ENCODE data around the gene SIX3. TPM values are rescaled to one million over a fixed set of nuclear protein-coding genes. Genes with fewer than 3 reads are reported as not detected.

The SIX3 gene
- polyA plus RNA-seq, 1 donor: not detected

- H3K27ac ChIP-seq (ENCODE audit: low read length): no peak overlapping the region
- H3K4me1 ChIP-seq (ENCODE audit: control insufficient read depth, insufficient read depth, low read length): no peaks in the 10 kb centered on the region
- H3K4me3 ChIP-seq (ENCODE audit: low read length): no peak overlapping the region
- H3K27me3 ChIP-seq (ENCODE audit: control insufficient read depth, insufficient read depth, low read length): peaks cover 73% of the 10 kb centered on the region
- no peaks in the 10 kb centered on the region for H3K36me3 ChIP-seq (ENCODE audit: control insufficient read depth, insufficient read depth, low read length)
- WGBS (ENCODE audit: insufficient coverage, low lambda C conversion rate): 70% methylated on average over 3 of the region's 4 CpGs
- no peaks in the 10 kb centered on the region for H3K9me3 ChIP-seq (ENCODE audit: control insufficient read depth, low read depth, low read length)
- no peak for DNase-seq
These were observed 23.3 kb upstream of the SIX3 start for GRCh38 chr2:44918095-44918775.

GRCh38 chr2:44920751-44921150 lies 20.8 kb upstream of the SIX3 start:
- no peaks in the 10 kb centered on the region for H3K4me1 ChIP-seq (ENCODE audit: control insufficient read depth, insufficient read depth, low read length)
- WGBS (ENCODE audit: insufficient coverage, low lambda C conversion rate): no CpG with 5 or more reads among the region's 2 CpGs

GRCh38 chr2:44922776-44923175 lies 18.7 kb upstream of the SIX3 start:
- Histone ChIP-seq H3K4me1 (ENCODE audit: control insufficient read depth, insufficient read depth, low read length) (no peaks in the 10 kb centered on the region), H3K27ac (ENCODE audit: low read length) (no peak overlapping the region), H3K27me3 (ENCODE audit: control insufficient read depth, insufficient read depth, low read length) (peaks cover 90% of the 10 kb centered on the region), H3K4me3 (ENCODE audit: low read length) (no peak overlapping the region), H3K9me3 (ENCODE audit: control insufficient read depth, low read depth, low read length) (no peaks in the 10 kb centered on the region), H3K36me3 (ENCODE audit: control insufficient read depth, insufficient read depth, low read length) (no peaks in the 10 kb centered on the region)
- WGBS (ENCODE audit: insufficient coverage, low lambda C conversion rate): 100% methylated on average over 1 of the region's 6 CpGs
- no peak for DNase-seq

More at GRCh38 chr2:44920751-44921150, 20.8 kb upstream of the SIX3 start:
- no peaks in the 10 kb centered on the region for H3K36me3 ChIP-seq (ENCODE audit: control insufficient read depth, insufficient read depth, low read length)
- DNase-seq: no peak
- H3K9me3 ChIP-seq (ENCODE audit: control insufficient read depth, low read depth, low read length): no peaks in the 10 kb centered on the region
- peaks cover 86% of the 10 kb centered on the region for H3K27me3 ChIP-seq (ENCODE audit: control insufficient read depth, insufficient read depth, low read length)
- H3K4me3 ChIP-seq (ENCODE audit: low read length): no peak overlapping the region
- no peak overlapping the region for H3K27ac ChIP-seq (ENCODE audit: low read length)

- no peak overlapping the region for H3K27ac ChIP-seq (ENCODE audit: low read length)
- peaks cover 95% of the 10 kb centered on the region for H3K27me3 ChIP-seq (ENCODE audit: control insufficient read depth, insufficient read depth, low read length)
- no peak for DNase-seq
- WGBS (ENCODE audit: insufficient coverage, low lambda C conversion rate): no CpG with 5 or more reads among the region's 4 CpGs
- H3K36me3 ChIP-seq (ENCODE audit: control insufficient read depth, insufficient read depth, low read length): no peaks in the 10 kb centered on the region
- peaks cover 3% of the 10 kb centered on the region for H3K9me3 ChIP-seq (ENCODE audit: control insufficient read depth, low read depth, low read length)
- no peak overlapping the region for H3K4me3 ChIP-seq (ENCODE audit: low read length)
- H3K4me1 ChIP-seq (ENCODE audit: control insufficient read depth, insufficient read depth, low read length): no peaks in the 10 kb centered on the region
These were observed 15.9 kb upstream of the SIX3 start for GRCh38 chr2:44925561-44926136.

GRCh38 chr2:44926957-44927356 lies 14.5 kb upstream of the SIX3 start:
- H3K36me3 ChIP-seq (ENCODE audit: control insufficient read depth, insufficient read depth, low read length): no peaks in the 10 kb centered on the region
- peaks cover 3% of the 10 kb centered on the region for H3K9me3 ChIP-seq (ENCODE audit: control insufficient read depth, low read depth, low read length)
- H3K4me1 ChIP-seq (ENCODE audit: control insufficient read depth, insufficient read depth, low read length): no peaks in the 10 kb centered on the region
- no peak for DNase-seq
- WGBS (ENCODE audit: insufficient coverage, low lambda C conversion rate): 0% methylated on average over 1 of the region's 9 CpGs
- H3K27ac ChIP-seq (ENCODE audit: low read length): no peak overlapping the region
- peaks cover 96% of the 10 kb centered on the region for H3K27me3 ChIP-seq (ENCODE audit: control insufficient read depth, insufficient read depth, low read length)
- H3K4me3 ChIP-seq (ENCODE audit: low read length): no peak overlapping the region

- WGBS (ENCODE audit: insufficient coverage, low lambda C conversion rate): no CpG with 5 or more reads among the region's 36 CpGs
- Histone ChIP-seq H3K27ac (ENCODE audit: low read length) (no peak overlapping the region), H3K27me3 (ENCODE audit: control insufficient read depth, insufficient read depth, low read length) (peaks cover 96% of the 10 kb centered on the region), H3K9me3 (ENCODE audit: control insufficient read depth, low read depth, low read length) (peaks cover 3% of the 10 kb centered on the region), H3K36me3 (ENCODE audit: control insufficient read depth, insufficient read depth, low read length) (no peaks in the 10 kb centered on the region), H3K4me3 (ENCODE audit: low read length) (no peak overlapping the region), H3K4me1 (ENCODE audit: control insufficient read depth, insufficient read depth, low read length) (no peaks in the 10 kb centered on the region)
- DNase-seq: no peak
These were observed 13.5 kb upstream of the SIX3 start for GRCh38 chr2:44927985-44928482.

GRCh38 chr2:44928483-44929158 lies 12.9 kb upstream of the SIX3 start:
- no peak overlapping the region for H3K4me3 ChIP-seq (ENCODE audit: low read length)
- 0% methylated on average over 1 of the region's 62 CpGs for WGBS (ENCODE audit: insufficient coverage, low lambda C conversion rate)
- H3K27me3 ChIP-seq (ENCODE audit: control insufficient read depth, insufficient read depth, low read length): peaks cover 96% of the 10 kb centered on the region
- H3K4me1 ChIP-seq (ENCODE audit: control insufficient read depth, insufficient read depth, low read length): no peaks in the 10 kb centered on the region
- peaks cover 3% of the 10 kb centered on the region for H3K9me3 ChIP-seq (ENCODE audit: control insufficient read depth, low read depth, low read length)
- no peak for DNase-seq
- H3K36me3 ChIP-seq (ENCODE audit: control insufficient read depth, insufficient read depth, low read length): no peaks in the 10 kb centered on the region
- H3K27ac ChIP-seq (ENCODE audit: low read length): no peak overlapping the region

- WGBS (ENCODE audit: insufficient coverage, low lambda C conversion rate): no CpG with 5 or more reads among the region's 66 CpGs
- DNase-seq: no peak
These were observed 12.3 kb upstream of the SIX3 start for GRCh38 chr2:44929159-44929734.

GRCh38 chr2:44929735-44930273 lies 11.7 kb upstream of the SIX3 start:
- H3K36me3 ChIP-seq (ENCODE audit: control insufficient read depth, insufficient read depth, low read length): no peaks in the 10 kb centered on the region
- no peak overlapping the region for H3K27ac ChIP-seq (ENCODE audit: low read length)
- no peak overlapping the region for H3K4me3 ChIP-seq (ENCODE audit: low read length)
- no CpG with 5 or more reads among the region's 32 CpGs for WGBS (ENCODE audit: insufficient coverage, low lambda C conversion rate)
- peaks cover 3% of the 10 kb centered on the region for H3K9me3 ChIP-seq (ENCODE audit: control insufficient read depth, low read depth, low read length)
- H3K4me1 ChIP-seq (ENCODE audit: control insufficient read depth, insufficient read depth, low read length): peaks cover under 1% of the 10 kb centered on the region
- peaks cover 97% of the 10 kb centered on the region for H3K27me3 ChIP-seq (ENCODE audit: control insufficient read depth, insufficient read depth, low read length)
- DNase-seq: no peak

More at GRCh38 chr2:44929159-44929734, 12.3 kb upstream of the SIX3 start:
- Histone ChIP-seq H3K27me3 (ENCODE audit: control insufficient read depth, insufficient read depth, low read length) (peaks cover 96% of the 10 kb centered on the region), H3K4me1 (ENCODE audit: control insufficient read depth, insufficient read depth, low read length) (no peaks in the 10 kb centered on the region), H3K27ac (ENCODE audit: low read length) (no peak overlapping the region), H3K9me3 (ENCODE audit: control insufficient read depth, low read depth, low read length) (peaks cover 3% of the 10 kb centered on the region), H3K4me3 (ENCODE audit: low read length) (no peak overlapping the region), H3K36me3 (ENCODE audit: control insufficient read depth, insufficient read depth, low read length) (no peaks in the 10 kb centered on the region)

All from large intestine (tissue), 3 donors.